ENCODE measurements around the gene BAIAP2.

The BAIAP2 gene

DNA sequence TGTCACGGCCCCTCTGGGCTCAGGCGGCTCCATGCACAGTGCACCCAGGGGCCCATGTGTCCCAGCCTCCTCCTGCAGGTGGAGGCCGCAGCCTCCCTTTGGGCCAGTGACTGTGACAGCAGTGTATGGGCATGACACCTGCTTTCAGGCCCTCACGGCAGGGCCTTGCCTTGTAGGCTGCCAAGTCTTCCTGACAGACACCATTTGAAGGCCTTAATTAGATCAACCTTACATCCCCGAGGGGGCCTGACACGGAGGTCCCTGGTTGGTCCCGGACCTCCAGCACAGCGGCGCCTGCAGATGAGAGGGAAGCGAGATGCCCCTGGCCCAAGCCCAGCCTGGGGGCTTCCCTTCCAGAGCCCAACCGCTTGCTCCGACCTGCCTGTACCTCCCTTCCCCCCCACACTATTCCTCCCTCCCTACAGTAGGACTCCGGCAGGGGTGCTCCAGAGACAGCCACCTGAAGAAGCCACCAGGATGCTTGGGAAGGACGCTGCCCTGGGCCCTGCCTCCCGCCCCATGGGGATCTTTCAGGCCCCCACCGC is 31.9 kb downstream of the BAIAP2 start:
- no peak for TF ChIP-seq ZNF70 (CRISPR knock-in tag; IDR thresholded peaks at IDR 0.05)
- no peak for TF ChIP-seq ZNF565 (CRISPR knock-in tag; conservative IDR thresholded peaks at IDR 0.05; ENCODE audit: low read depth)
- no peak for TF ChIP-seq BACH2 (CRISPR knock-in tag; IDR thresholded peaks at IDR 0.05; ENCODE audit: borderline replicate concordance)
- TF ChIP-seq CSDC2 (CRISPR knock-in tag; IDR thresholded peaks at IDR 0.05): no peak
- no peak for TF ChIP-seq TCF4 (CRISPR knock-in tag; IDR thresholded peaks at IDR 0.05; ENCODE audit: borderline replicate concordance)
- TF ChIP-seq, protein P1, sequence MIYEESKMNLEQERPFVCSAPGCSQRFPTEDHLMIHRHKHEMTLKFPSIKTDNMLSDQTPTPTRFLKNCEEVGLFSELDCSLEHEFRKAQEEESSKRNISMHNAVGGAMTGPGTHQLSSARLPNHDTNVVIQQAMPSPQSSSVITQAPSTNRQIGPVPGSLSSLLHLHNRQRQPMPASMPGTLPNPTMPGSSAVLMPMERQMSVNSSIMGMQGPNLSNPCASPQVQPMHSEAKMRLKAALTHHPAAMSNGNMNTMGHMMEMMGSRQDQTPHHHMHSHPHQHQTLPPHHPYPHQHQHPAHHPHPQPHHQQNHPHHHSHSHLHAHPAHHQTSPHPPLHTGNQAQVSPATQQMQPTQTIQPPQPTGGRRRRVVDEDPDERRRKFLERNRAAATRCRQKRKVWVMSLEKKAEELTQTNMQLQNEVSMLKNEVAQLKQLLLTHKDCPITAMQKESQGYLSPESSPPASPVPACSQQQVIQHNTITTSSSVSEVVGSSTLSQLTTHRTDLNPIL (CRISPR knock-in tag; IDR thresholded peaks at IDR 0.05; ENCODE audit: low read depth): no peak
- no peak for ATAC-seq

DNA sequence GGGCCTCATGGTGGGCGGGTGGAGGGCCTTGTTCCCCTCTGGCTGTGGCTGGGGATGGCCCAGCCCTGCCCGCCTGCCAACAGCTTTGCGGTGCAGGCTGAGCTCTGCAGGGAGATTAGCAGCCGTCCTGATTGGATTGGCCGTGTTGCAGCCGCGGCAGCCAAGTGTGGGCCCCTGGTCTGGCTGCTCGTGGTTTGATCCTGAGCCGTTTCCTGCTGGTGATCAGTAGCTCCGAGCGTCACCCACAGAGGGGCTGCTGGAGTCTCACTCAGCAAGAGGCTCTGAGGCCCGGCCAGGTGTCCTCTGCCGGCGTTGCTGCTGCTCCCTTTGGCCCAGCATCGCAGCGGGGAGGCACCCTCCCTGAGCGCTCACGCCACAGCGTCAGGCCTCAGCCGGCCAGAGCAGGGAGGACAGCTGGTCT is 32.5 kb downstream of the BAIAP2 start:
- no peak for TF ChIP-seq ZNF8 (CRISPR knock-in tag; IDR thresholded peaks at IDR 0.05)
- TF ChIP-seq, protein P2, sequence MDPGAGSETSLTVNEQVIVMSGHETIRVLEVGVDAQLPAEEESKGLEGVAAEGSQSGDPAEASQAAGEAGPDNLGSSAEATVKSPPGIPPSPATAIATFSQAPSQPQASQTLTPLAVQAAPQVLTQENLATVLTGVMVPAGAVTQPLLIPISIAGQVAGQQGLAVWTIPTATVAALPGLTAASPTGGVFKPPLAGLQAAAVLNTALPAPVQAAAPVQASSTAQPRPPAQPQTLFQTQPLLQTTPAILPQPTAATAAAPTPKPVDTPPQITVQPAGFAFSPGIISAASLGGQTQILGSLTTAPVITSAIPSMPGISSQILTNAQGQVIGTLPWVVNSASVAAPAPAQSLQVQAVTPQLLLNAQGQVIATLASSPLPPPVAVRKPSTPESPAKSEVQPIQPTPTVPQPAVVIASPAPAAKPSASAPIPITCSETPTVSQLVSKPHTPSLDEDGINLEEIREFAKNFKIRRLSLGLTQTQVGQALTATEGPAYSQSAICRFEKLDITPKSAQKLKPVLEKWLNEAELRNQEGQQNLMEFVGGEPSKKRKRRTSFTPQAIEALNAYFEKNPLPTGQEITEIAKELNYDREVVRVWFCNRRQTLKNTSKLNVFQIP (CRISPR knock-in tag; IDR thresholded peaks at IDR 0.05; ENCODE audit: borderline replicate concordance, low read depth): no peak
- TF ChIP-seq TCF4 (CRISPR knock-in tag; IDR thresholded peaks at IDR 0.05; ENCODE audit: borderline replicate concordance): no peak
- TF ChIP-seq, protein P3, sequence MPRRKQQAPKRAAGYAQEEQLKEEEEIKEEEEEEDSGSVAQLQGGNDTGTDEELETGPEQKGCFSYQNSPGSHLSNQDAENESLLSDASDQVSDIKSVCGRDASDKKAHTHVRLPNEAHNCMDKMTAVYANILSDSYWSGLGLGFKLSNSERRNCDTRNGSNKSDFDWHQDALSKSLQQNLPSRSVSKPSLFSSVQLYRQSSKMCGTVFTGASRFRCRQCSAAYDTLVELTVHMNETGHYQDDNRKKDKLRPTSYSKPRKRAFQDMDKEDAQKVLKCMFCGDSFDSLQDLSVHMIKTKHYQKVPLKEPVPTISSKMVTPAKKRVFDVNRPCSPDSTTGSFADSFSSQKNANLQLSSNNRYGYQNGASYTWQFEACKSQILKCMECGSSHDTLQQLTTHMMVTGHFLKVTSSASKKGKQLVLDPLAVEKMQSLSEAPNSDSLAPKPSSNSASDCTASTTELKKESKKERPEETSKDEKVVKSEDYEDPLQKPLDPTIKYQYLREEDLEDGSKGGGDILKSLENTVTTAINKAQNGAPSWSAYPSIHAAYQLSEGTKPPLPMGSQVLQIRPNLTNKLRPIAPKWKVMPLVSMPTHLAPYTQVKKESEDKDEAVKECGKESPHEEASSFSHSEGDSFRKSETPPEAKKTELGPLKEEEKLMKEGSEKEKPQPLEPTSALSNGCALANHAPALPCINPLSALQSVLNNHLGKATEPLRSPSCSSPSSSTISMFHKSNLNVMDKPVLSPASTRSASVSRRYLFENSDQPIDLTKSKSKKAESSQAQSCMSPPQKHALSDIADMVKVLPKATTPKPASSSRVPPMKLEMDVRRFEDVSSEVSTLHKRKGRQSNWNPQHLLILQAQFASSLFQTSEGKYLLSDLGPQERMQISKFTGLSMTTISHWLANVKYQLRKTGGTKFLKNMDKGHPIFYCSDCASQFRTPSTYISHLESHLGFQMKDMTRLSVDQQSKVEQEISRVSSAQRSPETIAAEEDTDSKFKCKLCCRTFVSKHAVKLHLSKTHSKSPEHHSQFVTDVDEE (CRISPR knock-in tag; IDR thresholded peaks at IDR 0.05): no peak
- TF ChIP-seq BACH2 (CRISPR knock-in tag; IDR thresholded peaks at IDR 0.05; ENCODE audit: borderline replicate concordance): no peak
- TF ChIP-seq ZFP30 (CRISPR knock-in tag; IDR thresholded peaks at IDR 0.05): no peak
- TF ChIP-seq ARNTL (CRISPR knock-in tag; IDR thresholded peaks at IDR 0.05; ENCODE audit: borderline replicate concordance, low read depth): no peak
- no peak for TF ChIP-seq RARB (CRISPR knock-in tag; IDR thresholded peaks at IDR 0.05)
- TF ChIP-seq ZC3H10 (CRISPR knock-in tag; IDR thresholded peaks at IDR 0.05): no peak
- no peak for TF ChIP-seq ZNF70 (CRISPR knock-in tag; IDR thresholded peaks at IDR 0.05)
- no peak for TF ChIP-seq ZFP3 (CRISPR knock-in tag; IDR thresholded peaks at IDR 0.05)
- TF ChIP-seq ESRRG (CRISPR knock-in tag; IDR thresholded peaks at IDR 0.05): no peak
- TF ChIP-seq ZNF565 (CRISPR knock-in tag; conservative IDR thresholded peaks at IDR 0.05; ENCODE audit: low read depth): no peak
- TF ChIP-seq, protein P1 (CRISPR knock-in tag; IDR thresholded peaks at IDR 0.05; ENCODE audit: low read depth): no peak
- TF ChIP-seq, protein P4, sequence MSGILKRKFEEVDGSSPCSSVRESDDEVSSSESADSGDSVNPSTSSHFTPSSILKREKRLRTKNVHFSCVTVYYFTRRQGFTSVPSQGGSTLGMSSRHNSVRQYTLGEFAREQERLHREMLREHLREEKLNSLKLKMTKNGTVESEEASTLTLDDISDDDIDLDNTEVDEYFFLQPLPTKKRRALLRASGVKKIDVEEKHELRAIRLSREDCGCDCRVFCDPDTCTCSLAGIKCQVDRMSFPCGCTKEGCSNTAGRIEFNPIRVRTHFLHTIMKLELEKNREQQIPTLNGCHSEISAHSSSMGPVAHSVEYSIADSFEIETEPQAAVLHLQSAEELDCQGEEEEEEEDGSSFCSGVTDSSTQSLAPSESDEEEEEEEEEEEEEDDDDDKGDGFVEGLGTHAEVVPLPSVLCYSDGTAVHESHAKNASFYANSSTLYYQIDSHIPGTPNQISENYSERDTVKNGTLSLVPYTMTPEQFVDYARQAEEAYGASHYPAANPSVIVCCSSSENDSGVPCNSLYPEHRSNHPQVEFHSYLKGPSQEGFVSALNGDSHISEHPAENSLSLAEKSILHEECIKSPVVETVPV (CRISPR knock-in tag; IDR thresholded peaks at IDR 0.05): no peak
- TF ChIP-seq ISL1 (CRISPR knock-in tag; IDR thresholded peaks at IDR 0.05): no peak
- TF ChIP-seq PPARA (CRISPR knock-in tag; IDR thresholded peaks at IDR 0.05; ENCODE audit: borderline replicate concordance): no peak
- ATAC-seq: no peak

DNA sequence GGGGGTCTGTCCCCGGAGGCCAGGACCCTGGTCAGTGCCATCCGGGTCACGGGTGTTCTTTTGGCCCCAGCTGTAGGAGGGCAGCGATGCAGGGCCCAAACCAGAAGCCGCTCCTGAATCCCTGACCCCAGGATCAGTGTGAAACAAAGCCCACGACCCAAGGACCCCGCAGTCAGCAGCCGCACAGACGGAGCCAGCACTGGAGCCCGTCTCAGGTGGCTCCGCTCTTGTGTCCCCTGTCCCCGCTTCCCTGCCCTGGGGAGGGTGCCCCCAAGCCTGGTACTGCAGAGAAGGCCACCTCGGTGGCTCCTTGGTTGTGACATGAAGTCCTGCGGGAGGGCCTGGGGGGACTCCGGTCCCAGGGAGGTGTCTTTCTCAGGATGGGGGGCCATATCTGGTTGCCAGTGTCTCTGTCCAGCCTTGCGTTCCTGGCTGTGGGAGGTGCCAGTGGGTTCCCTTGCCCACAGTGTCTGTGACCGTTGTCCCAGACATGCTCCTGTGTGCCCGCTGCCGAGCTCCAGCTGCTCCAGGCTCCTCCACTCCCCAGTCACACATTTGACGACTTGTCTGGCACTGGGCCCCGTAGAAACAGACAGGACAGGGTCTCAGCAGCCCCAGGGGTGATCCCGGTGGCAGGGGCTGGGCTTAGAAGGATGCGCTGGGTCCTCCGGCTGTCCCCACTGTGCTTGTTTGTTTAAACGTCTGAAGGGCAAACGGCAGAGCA is 33.6 kb downstream of the BAIAP2 start:
- ATAC-seq: no peak
- no peak for TF ChIP-seq TOX (CRISPR knock-in tag; IDR thresholded peaks at IDR 0.05; ENCODE audit: borderline replicate concordance)
